Liver (tissue), 9 donors: ENCODE results near the gene DDB1. TPM values are rescaled to one million over a fixed set of nuclear protein-coding genes. Genes with fewer than 3 reads are reported as not detected.

Experiments
- DNase-seq: peaks from one replicate; pipeline ENCODE4 v3.0.0-alpha.2; 2017; ENCODE audit warnings: low spot score
- H3K27ac ChIP-seq, 2 donors: one replicate each; pipeline ENCODE4 v1.7.0; 2013; ENCODE audit warnings: inconsistent platforms in 2 of 2, low read length in 2 of 2, control low read depth in 1 of 2, low read depth in 1 of 2, mild to moderate bottlenecking in 1 of 2
- H3K27me3 ChIP-seq, 4 donors: one replicate each; pipeline versions ENCODE4 v1.6.1 to v1.7.0; 2013; ENCODE audit warnings: low read length in 3 of 4, inconsistent platforms in 1 of 4, mild to moderate bottlenecking in 1 of 4, moderate library complexity in 1 of 4; ENCODE audit not compliant: control insufficient read depth in 4 of 4, insufficient read depth in 4 of 4
- H3K36me3 ChIP-seq, 4 donors: one replicate each; pipeline versions ENCODE4 v1.6.1 to v1.7.0; 2013; ENCODE audit warnings: low read length in 3 of 4, mild to moderate bottlenecking in 3 of 4, low read depth in 1 of 4, moderate library complexity in 1 of 4; ENCODE audit not compliant: control insufficient read depth in 4 of 4, insufficient read depth in 3 of 4
- H3K4me1 ChIP-seq, 4 donors: one replicate each; pipeline versions ENCODE4 v1.6.1 to v1.7.0; 2013; ENCODE audit warnings: low read length in 3 of 4, mild to moderate bottlenecking in 3 of 4, moderate library complexity in 1 of 4; ENCODE audit not compliant: control insufficient read depth in 4 of 4, insufficient read depth in 4 of 4
- H3K4me3 ChIP-seq, 3 donors: one replicate each; pipeline versions ENCODE4 v1.6.1 to v1.7.0; 2013; ENCODE audit warnings: low read length in 3 of 3, control low read depth in 1 of 3, low read depth in 1 of 3, mild to moderate bottlenecking in 1 of 3
- H3K9ac ChIP-seq, 2 donors: one replicate each; pipeline ENCODE4 v1.7.0; 2013; ENCODE audit warnings: low read length in 2 of 2, mild to moderate bottlenecking in 2 of 2, moderate library complexity in 2 of 2, control low read depth in 1 of 2, low read depth in 1 of 2
- H3K9me3 ChIP-seq, 4 donors: one replicate each; pipeline versions ENCODE4 v1.6.1 to v1.7.0; 2013; ENCODE audit warnings: low read length in 3 of 4; ENCODE audit not compliant: control insufficient read depth in 4 of 4
- EGR1 ChIP-seq, 2 donors: IDR thresholded peaks; 2 replicates each; pipeline ENCODE4 v1.6.1; 2016 to 2018; ENCODE audit warnings: antibody characterized with exemption in 2 of 2, low read depth in 2 of 2
- FOXA1 ChIP-seq: IDR thresholded peaks from 2 replicates; pipeline ENCODE4 v1.6.1; 2016; ENCODE audit warnings: antibody characterized with exemption
- FOXA2 ChIP-seq: IDR thresholded peaks from 2 replicates; pipeline ENCODE4 v1.6.1; 2016; ENCODE audit warnings: antibody characterized with exemption
- GABPA ChIP-seq, 2 donors: IDR thresholded peaks in 1 of 2; conservative IDR thresholded peaks in 1 of 2; 2 replicates each; pipeline ENCODE4 v1.6.1; 2016; ENCODE audit warnings: antibody characterized with exemption in 2 of 2, mild to moderate bottlenecking in 1 of 2, moderate library complexity in 1 of 2
- HNF4A ChIP-seq, 2 donors: conservative IDR thresholded peaks; 2 replicates each; pipeline ENCODE4 v1.6.1; 2016; ENCODE audit warnings: antibody characterized with exemption in 2 of 2, mild to moderate bottlenecking in 2 of 2
- HNF4G ChIP-seq: IDR thresholded peaks from 2 replicates; pipeline ENCODE4 v1.6.1; 2016; ENCODE audit warnings: antibody characterized with exemption
- JUND ChIP-seq, 2 donors: IDR thresholded peaks; 2 replicates each; pipeline ENCODE4 v1.6.1; 2016; ENCODE audit warnings: antibody characterized with exemption in 2 of 2
- NR2F2 ChIP-seq: IDR thresholded peaks from 2 replicates; pipeline ENCODE4 v1.6.1; 2016; ENCODE audit warnings: antibody characterized with exemption
- RAD21 ChIP-seq, 2 donors: IDR thresholded peaks; 2 replicates each; pipeline ENCODE4 v1.6.1; 2016; ENCODE audit warnings: antibody characterized with exemption in 2 of 2, mild to moderate bottlenecking in 2 of 2
- RXRA ChIP-seq, 2 donors: IDR thresholded peaks; 2 replicates each; pipeline ENCODE4 v1.6.1; 2017 to 2018; ENCODE audit warnings: antibody characterized with exemption in 2 of 2, mild to moderate bottlenecking in 1 of 2
- SP1 ChIP-seq: IDR thresholded peaks from 2 replicates; pipeline ENCODE4 v1.6.1; 2018; ENCODE audit warnings: antibody characterized with exemption, mild to moderate bottlenecking
- TAF1 ChIP-seq: conservative IDR thresholded peaks from 2 replicates; pipeline ENCODE4 v1.6.1; 2016; ENCODE audit warnings: antibody characterized with exemption, mild to moderate bottlenecking
- YY1 ChIP-seq: IDR thresholded peaks from 2 replicates; pipeline ENCODE4 v1.6.1; 2016; ENCODE audit warnings: antibody characterized with exemption, mild to moderate bottlenecking
- WGBS: extraction: QIAGEN DNeasy Blood & Tissue Kit; methylation state at CpG from one replicate; pipeline ENCODE4 v1.1.7; 2013; 5-methylcytosine and 5-hydroxymethylcytosine counted together
- polyA plus RNA-seq, 2 donors: library from polyadenylated mRNA; stranded (reverse) in 1 of 2; unstranded in 1 of 2; fragments of 200-250 nt in 1 of 2; fragments of >200 nt in 1 of 2; fragmentation: Nextera tagmentation in 1 of 2; extraction: Ambion mirVana in 1 of 2; gene quantifications; one replicate each; pipeline versions ENCODE4 v1.2.1 to v1.2.3, GENCODE V29; 2013 to 2015
- total RNA-seq, 2 donors: library from RNA; depleted of rRNA; stranded (reverse); fragments of >200 nt; gene quantifications; one replicate each; pipeline ENCODE4 v1.2.3, GENCODE V29; 2014
- TF ChIP-seq, protein P1 (sequence below): IDR thresholded peaks from 2 replicates; pipeline ENCODE4 v1.6.1; 2016; ENCODE audit warnings: antibody characterized with exemption
- TF ChIP-seq, protein P2 (sequence below): fragments of 150-350 bp; IDR thresholded peaks from 2 replicates; pipeline ENCODE4 v1.5.1; 2017; ENCODE audit warnings: improper control_type of control experiment, low read depth, low read length; ENCODE audit not compliant: missing input control
- TF ChIP-seq, protein P3 (sequence below): IDR thresholded peaks from 2 replicates; pipeline ENCODE4 v1.6.1; 2016; ENCODE audit warnings: antibody characterized with exemption
- TF ChIP-seq, protein P4 (sequence below): IDR thresholded peaks from 2 replicates; pipeline ENCODE4 v1.6.1; 2016; ENCODE audit warnings: antibody characterized with exemption, mild to moderate bottlenecking
- TF ChIP-seq, protein P5 (sequence below): IDR thresholded peaks from 2 replicates; pipeline ENCODE4 v1.6.1; 2016; ENCODE audit warnings: antibody characterized with exemption
- donor health status: healthy.
- donor health status: healthy.
- donor health status: healthy.
- donor health status: healthy.
- donor health status: healthy.

The DDB1 gene
- total and polyA plus RNA-seq, 4 donors = 37.5 to 146 (median 88.9) TPM

DNA sequence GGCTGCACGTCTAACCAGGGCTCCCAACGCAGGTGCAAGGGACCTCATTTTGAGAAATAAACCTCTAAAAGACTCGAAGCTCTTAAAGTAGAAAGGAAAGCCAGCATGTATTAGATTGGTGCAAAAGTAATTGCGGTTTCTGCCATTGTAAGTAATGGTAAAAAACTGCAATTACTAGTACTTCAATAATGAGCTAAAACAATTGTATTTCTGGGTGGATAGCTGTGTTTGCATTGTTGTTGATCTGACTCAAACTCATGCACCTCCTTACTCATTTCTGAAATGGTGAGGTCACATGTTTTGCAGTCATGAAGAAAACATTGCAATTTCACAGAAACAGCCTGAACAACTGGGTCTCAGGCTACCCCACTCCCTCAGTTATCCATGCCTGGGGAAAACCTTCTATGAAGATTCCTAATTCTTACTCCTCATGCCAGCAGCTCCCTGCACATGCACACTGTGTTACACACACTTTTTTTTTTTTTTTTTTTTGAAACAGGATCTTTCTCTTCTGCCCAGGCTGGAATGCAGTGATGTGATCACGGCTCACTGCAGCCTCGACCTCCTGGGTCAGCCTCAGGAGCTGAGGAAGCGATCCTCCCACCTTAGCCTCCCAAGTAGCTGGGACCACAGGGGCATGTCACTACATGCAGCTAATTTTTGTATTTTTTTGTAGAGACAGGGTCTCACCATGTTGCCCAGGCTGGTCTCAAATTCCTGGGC is 62.4 kb downstream of the DDB1 start:
- WGBS = 94% methylated on average over 7 of the region's 7 CpGs

More for the DNA sequence above, 62.4 kb downstream of the DDB1 start:
- TF ChIP-seq FOXA2 = no peak
- TF ChIP-seq, protein P1, sequence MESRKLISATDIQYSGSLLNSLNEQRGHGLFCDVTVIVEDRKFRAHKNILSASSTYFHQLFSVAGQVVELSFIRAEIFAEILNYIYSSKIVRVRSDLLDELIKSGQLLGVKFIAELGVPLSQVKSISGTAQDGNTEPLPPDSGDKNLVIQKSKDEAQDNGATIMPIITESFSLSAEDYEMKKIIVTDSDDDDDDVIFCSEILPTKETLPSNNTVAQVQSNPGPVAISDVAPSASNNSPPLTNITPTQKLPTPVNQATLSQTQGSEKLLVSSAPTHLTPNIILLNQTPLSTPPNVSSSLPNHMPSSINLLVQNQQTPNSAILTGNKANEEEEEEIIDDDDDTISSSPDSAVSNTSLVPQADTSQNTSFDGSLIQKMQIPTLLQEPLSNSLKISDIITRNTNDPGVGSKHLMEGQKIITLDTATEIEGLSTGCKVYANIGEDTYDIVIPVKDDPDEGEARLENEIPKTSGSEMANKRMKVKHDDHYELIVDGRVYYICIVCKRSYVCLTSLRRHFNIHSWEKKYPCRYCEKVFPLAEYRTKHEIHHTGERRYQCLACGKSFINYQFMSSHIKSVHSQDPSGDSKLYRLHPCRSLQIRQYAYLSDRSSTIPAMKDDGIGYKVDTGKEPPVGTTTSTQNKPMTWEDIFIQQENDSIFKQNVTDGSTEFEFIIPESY = no peak
- no peak for TF ChIP-seq HNF4G
- no peak for TF ChIP-seq HNF4A (conservative IDR thresholded peaks at IDR 0.05)
- no peak for TF ChIP-seq TAF1
- TF ChIP-seq SP1 = no peak
- TF ChIP-seq, protein P2, sequence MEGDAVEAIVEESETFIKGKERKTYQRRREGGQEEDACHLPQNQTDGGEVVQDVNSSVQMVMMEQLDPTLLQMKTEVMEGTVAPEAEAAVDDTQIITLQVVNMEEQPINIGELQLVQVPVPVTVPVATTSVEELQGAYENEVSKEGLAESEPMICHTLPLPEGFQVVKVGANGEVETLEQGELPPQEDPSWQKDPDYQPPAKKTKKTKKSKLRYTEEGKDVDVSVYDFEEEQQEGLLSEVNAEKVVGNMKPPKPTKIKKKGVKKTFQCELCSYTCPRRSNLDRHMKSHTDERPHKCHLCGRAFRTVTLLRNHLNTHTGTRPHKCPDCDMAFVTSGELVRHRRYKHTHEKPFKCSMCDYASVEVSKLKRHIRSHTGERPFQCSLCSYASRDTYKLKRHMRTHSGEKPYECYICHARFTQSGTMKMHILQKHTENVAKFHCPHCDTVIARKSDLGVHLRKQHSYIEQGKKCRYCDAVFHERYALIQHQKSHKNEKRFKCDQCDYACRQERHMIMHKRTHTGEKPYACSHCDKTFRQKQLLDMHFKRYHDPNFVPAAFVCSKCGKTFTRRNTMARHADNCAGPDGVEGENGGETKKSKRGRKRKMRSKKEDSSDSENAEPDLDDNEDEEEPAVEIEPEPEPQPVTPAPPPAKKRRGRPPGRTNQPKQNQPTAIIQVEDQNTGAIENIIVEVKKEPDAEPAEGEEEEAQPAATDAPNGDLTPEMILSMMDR = no peak
- no peak for TF ChIP-seq RXRA (IDR thresholded peaks at IDR 0.05)
- TF ChIP-seq NR2F2 = no peak
- TF ChIP-seq RAD21 (IDR thresholded peaks at IDR 0.05) = no peak
- TF ChIP-seq FOXA1 = no peak
- TF ChIP-seq, protein P3, sequence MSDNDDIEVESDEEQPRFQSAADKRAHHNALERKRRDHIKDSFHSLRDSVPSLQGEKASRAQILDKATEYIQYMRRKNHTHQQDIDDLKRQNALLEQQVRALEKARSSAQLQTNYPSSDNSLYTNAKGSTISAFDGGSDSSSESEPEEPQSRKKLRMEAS = no peak
- no peak for TF ChIP-seq JUND (IDR thresholded peaks at IDR 0.05)
- no peak for TF ChIP-seq GABPA (IDR thresholded peaks at IDR 0.05 in 1 of 2, conservative IDR thresholded peaks at IDR 0.05 in 1 of 2)
- no peak for TF ChIP-seq EGR1 (IDR thresholded peaks at IDR 0.05; ENCODE audit: low read depth in 2 of 2)
- TF ChIP-seq, protein P4, sequence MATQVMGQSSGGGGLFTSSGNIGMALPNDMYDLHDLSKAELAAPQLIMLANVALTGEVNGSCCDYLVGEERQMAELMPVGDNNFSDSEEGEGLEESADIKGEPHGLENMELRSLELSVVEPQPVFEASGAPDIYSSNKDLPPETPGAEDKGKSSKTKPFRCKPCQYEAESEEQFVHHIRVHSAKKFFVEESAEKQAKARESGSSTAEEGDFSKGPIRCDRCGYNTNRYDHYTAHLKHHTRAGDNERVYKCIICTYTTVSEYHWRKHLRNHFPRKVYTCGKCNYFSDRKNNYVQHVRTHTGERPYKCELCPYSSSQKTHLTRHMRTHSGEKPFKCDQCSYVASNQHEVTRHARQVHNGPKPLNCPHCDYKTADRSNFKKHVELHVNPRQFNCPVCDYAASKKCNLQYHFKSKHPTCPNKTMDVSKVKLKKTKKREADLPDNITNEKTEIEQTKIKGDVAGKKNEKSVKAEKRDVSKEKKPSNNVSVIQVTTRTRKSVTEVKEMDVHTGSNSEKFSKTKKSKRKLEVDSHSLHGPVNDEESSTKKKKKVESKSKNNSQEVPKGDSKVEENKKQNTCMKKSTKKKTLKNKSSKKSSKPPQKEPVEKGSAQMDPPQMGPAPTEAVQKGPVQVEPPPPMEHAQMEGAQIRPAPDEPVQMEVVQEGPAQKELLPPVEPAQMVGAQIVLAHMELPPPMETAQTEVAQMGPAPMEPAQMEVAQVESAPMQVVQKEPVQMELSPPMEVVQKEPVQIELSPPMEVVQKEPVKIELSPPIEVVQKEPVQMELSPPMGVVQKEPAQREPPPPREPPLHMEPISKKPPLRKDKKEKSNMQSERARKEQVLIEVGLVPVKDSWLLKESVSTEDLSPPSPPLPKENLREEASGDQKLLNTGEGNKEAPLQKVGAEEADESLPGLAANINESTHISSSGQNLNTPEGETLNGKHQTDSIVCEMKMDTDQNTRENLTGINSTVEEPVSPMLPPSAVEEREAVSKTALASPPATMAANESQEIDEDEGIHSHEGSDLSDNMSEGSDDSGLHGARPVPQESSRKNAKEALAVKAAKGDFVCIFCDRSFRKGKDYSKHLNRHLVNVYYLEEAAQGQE = no peak
- TF ChIP-seq, protein P5, sequence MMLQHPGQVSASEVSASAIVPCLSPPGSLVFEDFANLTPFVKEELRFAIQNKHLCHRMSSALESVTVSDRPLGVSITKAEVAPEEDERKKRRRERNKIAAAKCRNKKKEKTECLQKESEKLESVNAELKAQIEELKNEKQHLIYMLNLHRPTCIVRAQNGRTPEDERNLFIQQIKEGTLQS = no peak
- TF ChIP-seq YY1 = no peak
- DNase-seq = no peak
- H3K4me3 ChIP-seq = no peak overlapping the region
- no peaks in the 10 kb centered on the region for H3K27me3 ChIP-seq
- H3K36me3 ChIP-seq = no peaks in the 10 kb centered on the region
- no peak overlapping the region for H3K9ac ChIP-seq
- H3K27ac ChIP-seq = no peak overlapping the region
- H3K9me3 ChIP-seq = no peaks in the 10 kb centered on the region
- peaks cover under 1 to 7% (median 4%) of the 10 kb centered on the region in 4 donors for H3K4me1 ChIP-seq
